ENCODE data around the gene PBX4. TPM values are rescaled to one million over a fixed set of nuclear protein-coding genes. Genes with fewer than 3 reads are reported as not detected.

PBX4 gene
- total RNA-seq, 1 donor from 2014 or later = 0.53 TPM

DNA sequence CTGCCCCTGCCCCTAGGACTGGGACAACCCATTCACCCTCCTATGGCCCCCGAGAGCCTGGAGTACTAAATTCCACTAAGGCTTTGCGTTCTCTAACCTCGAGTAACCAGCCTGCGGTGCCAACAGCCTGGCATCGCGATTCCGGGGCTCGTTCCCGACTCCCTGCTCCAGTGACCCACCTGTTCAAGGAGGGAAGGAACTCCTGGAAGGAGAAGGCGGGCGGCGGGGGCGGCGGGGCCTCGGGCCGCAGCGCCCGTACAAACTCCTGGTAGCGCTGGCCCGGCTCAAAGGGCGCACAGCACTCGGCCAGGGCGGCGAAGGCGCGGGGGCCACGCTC is 18.7 kb upstream of the PBX4 start:
- no peak for FAIRE-seq

DNA sequence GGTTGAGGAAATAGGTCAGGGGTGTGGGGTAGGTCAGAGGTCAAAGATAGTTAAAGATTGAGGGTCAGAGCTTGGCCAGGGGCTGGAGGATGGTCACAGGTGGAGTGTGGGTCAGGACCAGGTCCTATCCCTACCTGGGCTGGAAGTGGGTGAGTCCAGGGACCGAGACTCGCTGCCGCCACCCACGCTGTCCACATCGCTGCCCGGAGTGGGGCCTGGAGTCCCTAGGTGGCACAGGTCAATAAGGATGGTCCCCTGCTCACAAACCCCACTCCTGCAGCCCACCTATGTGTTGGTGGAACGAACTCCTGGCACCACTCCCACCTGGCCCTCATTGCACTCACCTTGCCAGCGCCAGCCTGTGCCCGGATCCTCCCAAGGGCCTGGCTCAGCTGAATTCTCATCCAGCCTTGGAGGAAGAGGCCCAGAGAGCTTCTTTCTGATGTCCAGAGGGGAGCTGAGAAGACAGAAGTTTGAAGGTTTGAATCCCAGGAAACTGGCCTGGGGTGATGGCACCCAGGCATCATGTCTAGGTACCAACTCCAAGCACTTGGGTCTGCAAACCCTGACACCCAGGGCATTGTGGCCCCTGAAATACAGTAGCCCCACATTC is 18.2 kb upstream of the PBX4 start:
- H3K36me3 ChIP-seq (ENCODE audit: control insufficient read depth, insufficient read depth, low read length) = peaks cover 18% of the 10 kb centered on the region

More for the DNA sequence above, 18.7 kb upstream of the PBX4 start:
- TF ChIP-seq, protein P1, sequence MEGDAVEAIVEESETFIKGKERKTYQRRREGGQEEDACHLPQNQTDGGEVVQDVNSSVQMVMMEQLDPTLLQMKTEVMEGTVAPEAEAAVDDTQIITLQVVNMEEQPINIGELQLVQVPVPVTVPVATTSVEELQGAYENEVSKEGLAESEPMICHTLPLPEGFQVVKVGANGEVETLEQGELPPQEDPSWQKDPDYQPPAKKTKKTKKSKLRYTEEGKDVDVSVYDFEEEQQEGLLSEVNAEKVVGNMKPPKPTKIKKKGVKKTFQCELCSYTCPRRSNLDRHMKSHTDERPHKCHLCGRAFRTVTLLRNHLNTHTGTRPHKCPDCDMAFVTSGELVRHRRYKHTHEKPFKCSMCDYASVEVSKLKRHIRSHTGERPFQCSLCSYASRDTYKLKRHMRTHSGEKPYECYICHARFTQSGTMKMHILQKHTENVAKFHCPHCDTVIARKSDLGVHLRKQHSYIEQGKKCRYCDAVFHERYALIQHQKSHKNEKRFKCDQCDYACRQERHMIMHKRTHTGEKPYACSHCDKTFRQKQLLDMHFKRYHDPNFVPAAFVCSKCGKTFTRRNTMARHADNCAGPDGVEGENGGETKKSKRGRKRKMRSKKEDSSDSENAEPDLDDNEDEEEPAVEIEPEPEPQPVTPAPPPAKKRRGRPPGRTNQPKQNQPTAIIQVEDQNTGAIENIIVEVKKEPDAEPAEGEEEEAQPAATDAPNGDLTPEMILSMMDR (IDR thresholded peaks at IDR 0.05; ENCODE audit: insufficient read depth, low read length, severe bottlenecking) = no peak
- Histone ChIP-seq H3K36me3 (ENCODE audit: control insufficient read depth, insufficient read depth, low read length) (peaks cover 18% of the 10 kb centered on the region), H3K4me3 (ENCODE audit: low read depth, low read length) (no peak overlapping the region), H3K27me3 (ENCODE audit: control insufficient read depth, insufficient read depth, low read length) (no peaks in the 10 kb centered on the region)
- no peak for DNase-seq (ENCODE audit: low read depth)

DNA sequence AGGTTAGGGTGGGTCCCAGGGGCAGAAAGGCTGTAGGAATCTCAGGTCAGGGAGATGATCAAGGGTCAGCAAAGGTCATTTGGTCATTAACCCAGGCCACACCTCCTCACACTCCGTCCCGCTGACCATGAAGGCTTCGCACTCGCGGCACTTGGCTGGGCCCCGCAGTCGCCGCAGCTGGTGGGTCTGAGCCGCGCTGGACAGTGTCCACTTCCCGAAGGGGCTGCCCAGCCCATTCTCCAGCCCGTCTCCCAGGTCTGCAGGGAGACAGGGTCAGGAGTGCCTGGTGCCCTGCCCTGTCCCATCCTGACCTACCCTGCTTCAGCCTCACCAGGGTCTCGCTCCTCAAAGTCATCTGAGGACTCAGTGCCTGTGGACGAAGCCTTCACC is 16.8 kb upstream of the PBX4 start:
- H3K4me3 ChIP-seq (ENCODE audit: low read depth, low read length) = no peak overlapping the region
- FAIRE-seq (no peak), DNase-seq (ENCODE audit: low read depth) (no peak)
- no peaks in the 10 kb centered on the region for H3K27me3 ChIP-seq (ENCODE audit: control insufficient read depth, insufficient read depth, low read length)
- TF ChIP-seq, protein P1 (IDR thresholded peaks at IDR 0.05; ENCODE audit: insufficient read depth, low read length, severe bottlenecking) = no peak
- peaks cover 18% of the 10 kb centered on the region for H3K36me3 ChIP-seq (ENCODE audit: control insufficient read depth, insufficient read depth, low read length)

More for the DNA sequence above, 18.2 kb upstream of the PBX4 start:
- no peaks in the 10 kb centered on the region for H3K27me3 ChIP-seq (ENCODE audit: control insufficient read depth, insufficient read depth, low read length)
- DNase-seq (ENCODE audit: low read depth) (no peak), FAIRE-seq (no peak)
- TF ChIP-seq, protein P1 (IDR thresholded peaks at IDR 0.05; ENCODE audit: insufficient read depth, low read length, severe bottlenecking) = no peak
- no peak overlapping the region for H3K4me3 ChIP-seq (ENCODE audit: low read depth, low read length)

DNA sequence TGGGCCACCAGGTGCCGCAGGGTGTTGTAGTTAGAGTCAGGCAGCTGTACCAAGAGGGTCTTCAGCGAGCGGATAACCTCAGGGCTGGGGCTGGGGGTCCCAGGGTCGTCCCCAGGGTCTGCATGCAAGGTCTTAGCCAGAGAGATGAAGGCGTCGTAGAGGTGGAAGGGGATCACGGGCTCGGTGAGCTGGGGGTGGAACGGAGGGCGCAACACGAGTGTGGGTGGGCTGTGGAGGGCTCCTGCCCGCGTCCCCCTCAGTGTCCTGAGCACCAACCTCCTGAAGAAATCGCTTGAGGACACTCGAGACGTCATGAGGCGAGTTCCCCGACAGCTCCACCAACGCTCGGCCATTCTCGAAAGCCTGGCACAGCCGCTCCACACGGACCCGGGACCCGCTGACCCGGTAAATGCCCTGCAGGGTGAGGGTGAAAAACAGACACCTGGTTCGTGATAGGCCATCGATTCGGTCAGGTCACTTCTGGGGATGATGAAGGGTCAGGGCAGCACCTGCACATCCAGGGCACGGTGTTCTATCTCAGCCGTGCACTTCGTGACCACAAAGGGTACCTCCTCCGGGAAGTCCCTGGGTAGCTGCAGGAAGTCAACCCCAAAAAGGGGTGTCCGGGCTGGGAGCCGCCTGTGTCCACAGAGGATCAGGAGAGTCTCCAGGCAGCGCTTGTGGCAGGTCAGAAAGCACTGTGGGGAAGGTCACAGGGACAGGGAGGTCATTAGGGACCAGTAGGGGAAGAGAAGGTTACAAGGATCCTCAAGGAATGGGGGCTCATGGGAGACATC is 16.2 kb upstream of the PBX4 start:
- TF ChIP-seq, protein P1 (IDR thresholded peaks at IDR 0.05; ENCODE audit: insufficient read depth, low read length, severe bottlenecking) = no peak
- H3K36me3 ChIP-seq (ENCODE audit: control insufficient read depth, insufficient read depth, low read length) = peaks cover 18% of the 10 kb centered on the region
- FAIRE-seq (peak; percentile 68), DNase-seq (ENCODE audit: low read depth) (no peak)
- H3K4me3 ChIP-seq (ENCODE audit: low read depth, low read length) = no peak overlapping the region
- no peaks in the 10 kb centered on the region for H3K27me3 ChIP-seq (ENCODE audit: control insufficient read depth, insufficient read depth, low read length)

DNA sequence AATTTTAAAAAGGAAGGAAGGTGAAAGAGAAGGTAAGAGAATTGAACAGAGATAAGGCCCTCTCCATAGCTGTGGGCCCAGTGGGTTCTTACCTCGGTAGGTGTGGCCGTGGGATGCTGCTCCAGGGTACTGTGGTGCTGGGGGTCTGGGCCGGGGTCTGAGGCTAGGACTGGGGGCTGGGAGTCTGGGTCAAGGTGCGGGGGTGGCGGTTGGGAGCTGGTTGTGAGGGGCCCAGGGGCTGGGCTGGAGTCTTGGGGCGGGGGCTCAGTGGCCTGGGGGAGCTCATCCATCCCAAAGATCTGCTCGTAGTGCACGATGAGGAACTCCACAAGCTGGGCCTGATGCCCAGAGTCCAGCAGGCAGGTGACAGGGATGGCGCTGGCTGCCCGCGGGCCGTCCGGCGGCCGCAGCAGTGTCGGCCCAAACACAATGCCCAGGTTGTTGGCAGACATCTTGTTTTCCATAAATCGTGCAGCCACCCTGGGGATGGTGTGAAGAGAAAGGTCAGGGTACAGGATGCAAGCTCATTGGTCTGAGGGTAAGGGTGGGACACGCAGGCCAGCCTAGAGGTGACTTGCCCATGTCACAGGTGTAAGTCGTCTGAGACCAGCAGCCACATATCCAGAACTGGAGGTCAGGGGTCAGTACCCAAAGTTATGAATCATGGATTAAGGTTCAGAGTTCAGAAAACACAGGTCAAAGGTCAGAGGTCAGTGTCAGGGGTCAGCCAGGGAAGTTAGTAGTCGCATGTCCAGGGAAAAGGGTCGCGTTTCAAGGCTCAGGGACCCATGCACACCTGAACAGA is 15.4 kb upstream of the PBX4 start:
- Histone ChIP-seq H3K36me3 (ENCODE audit: control insufficient read depth, insufficient read depth, low read length) (peaks cover 21% of the 10 kb centered on the region), H3K4me3 (ENCODE audit: low read depth, low read length) (no peak overlapping the region), H3K27me3 (ENCODE audit: control insufficient read depth, insufficient read depth, low read length) (no peaks in the 10 kb centered on the region)
- peak; percentile 36 for FAIRE-seq
- no peak for DNase-seq (ENCODE audit: low read depth)
- TF ChIP-seq, protein P1 (IDR thresholded peaks at IDR 0.05; ENCODE audit: insufficient read depth, low read length, severe bottlenecking) = no peak
